K562 (cell line): ENCODE data around the gene TTC39C. TPM values are rescaled to one million over a fixed set of nuclear protein-coding genes. Genes with fewer than 3 reads are reported as not detected.

Experiments
- FOXA1 ChIP-seq: fragments of 450-650 bp; IDR thresholded peaks from 2 replicates; pipeline ENCODE4 v1.6.1; 2016; ENCODE audit warnings: mild to moderate bottlenecking, borderline replicate concordance
- polyA plus RNA-seq, 8 experiments: library from polyadenylated mRNA; depleted of rRNA in 4 of 8; stranded (reverse) in 5 of 8; unstranded in 3 of 8; fragments of >200 nt; fragmentation: Nextera tagmentation in 2 of 8; fragmentation: Illumina TruSeq in 1 of 8; extraction: Ambion mirVana in 2 of 8; extraction: Trizol in 1 of 8; gene quantifications; 2 replicates each; pipeline versions ENCODE4 v1.2.1 to v1.2.3, GENCODE V29; 2011 to 2014; ENCODE audit warnings: inconsistent platforms in 1 of 8, missing spikeins in 1 of 8
- small RNA-seq: library from RNA; depleted of rRNA; stranded (forward); fragments of <200 nt; gene quantifications from one replicate; pipeline ENCODE3, GENCODE V24; 2014
- total RNA-seq, 7 experiments: library from RNA; depleted of rRNA in 6 of 7; stranded (reverse); fragments of >200 nt in 6 of 7; fragmentation: Illumina TruSeq in 2 of 7; extraction: Trizol in 2 of 7; gene quantifications; 2 replicates each; pipeline versions ENCODE4 v1.2.1 to v1.2.3, GENCODE V29; 2011 to 2021; ENCODE audit warnings: low replicate concordance in 1 of 7
- TF ChIP-seq, protein P1 (sequence below): fragments of 450-650 bp; formaldehyde crosslinking; IDR thresholded peaks from 2 replicates; pipeline ENCODE4 v1.4.0; 2020; ENCODE audit warnings: mild to moderate bottlenecking
- TF ChIP-seq, protein P2 (sequence below): sonication (generic); formaldehyde crosslinking; IDR thresholded peaks from 2 replicates; pipeline ENCODE4 v1.8.1; 2023; ENCODE audit warnings: mild to moderate bottlenecking, missing genetic modification reagents
- TF ChIP-seq, protein P3 (sequence below): sonication (generic); formaldehyde crosslinking; IDR thresholded peaks from 2 replicates; pipeline ENCODE4 v1.8.0; 2023; ENCODE audit warnings: mild to moderate bottlenecking, missing genetic modification reagents

The TTC39C gene
- total and polyA plus RNA-seq, 9 of the 15 experiments (the other 6 are each of a cell fraction or from before 2014, with no cell fraction given), result 0.01 to 0.58 (median 0.18) TPM; not detected in 5

DNA sequence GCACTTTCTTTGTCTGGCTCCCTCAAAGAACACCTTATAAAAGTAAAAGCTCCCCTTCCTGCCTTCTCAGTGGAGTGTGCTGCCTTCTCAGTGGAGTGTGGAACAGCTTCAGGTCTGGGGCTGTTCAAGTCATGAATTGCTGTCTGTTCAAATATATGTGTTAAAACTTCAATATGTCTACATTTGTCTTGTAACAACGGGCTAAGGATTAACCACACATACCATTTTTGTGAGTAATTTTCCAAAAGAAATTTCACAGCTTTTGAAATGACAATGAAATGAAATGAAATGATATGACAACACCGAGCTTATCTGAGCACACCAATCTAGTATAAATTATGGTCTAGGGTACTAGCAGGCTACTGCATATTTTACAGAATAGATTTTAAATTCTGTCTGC is 167.3 kb downstream of the TTC39C start (continued):
- TF ChIP-seq, protein P1, sequence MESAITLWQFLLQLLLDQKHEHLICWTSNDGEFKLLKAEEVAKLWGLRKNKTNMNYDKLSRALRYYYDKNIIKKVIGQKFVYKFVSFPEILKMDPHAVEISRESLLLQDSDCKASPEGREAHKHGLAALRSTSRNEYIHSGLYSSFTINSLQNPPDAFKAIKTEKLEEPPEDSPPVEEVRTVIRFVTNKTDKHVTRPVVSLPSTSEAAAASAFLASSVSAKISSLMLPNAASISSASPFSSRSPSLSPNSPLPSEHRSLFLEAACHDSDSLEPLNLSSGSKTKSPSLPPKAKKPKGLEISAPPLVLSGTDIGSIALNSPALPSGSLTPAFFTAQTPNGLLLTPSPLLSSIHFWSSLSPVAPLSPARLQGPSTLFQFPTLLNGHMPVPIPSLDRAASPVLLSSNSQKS (CRISPR knock-in tag), result no peak
- TF ChIP-seq, protein P2, sequence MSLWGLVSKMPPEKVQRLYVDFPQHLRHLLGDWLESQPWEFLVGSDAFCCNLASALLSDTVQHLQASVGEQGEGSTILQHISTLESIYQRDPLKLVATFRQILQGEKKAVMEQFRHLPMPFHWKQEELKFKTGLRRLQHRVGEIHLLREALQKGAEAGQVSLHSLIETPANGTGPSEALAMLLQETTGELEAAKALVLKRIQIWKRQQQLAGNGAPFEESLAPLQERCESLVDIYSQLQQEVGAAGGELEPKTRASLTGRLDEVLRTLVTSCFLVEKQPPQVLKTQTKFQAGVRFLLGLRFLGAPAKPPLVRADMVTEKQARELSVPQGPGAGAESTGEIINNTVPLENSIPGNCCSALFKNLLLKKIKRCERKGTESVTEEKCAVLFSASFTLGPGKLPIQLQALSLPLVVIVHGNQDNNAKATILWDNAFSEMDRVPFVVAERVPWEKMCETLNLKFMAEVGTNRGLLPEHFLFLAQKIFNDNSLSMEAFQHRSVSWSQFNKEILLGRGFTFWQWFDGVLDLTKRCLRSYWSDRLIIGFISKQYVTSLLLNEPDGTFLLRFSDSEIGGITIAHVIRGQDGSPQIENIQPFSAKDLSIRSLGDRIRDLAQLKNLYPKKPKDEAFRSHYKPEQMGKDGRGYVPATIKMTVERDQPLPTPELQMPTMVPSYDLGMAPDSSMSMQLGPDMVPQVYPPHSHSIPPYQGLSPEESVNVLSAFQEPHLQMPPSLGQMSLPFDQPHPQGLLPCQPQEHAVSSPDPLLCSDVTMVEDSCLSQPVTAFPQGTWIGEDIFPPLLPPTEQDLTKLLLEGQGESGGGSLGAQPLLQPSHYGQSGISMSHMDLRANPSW (CRISPR knock-in tag), result no peak
- TF ChIP-seq FOXA1, result no peak
- TF ChIP-seq, protein P3, sequence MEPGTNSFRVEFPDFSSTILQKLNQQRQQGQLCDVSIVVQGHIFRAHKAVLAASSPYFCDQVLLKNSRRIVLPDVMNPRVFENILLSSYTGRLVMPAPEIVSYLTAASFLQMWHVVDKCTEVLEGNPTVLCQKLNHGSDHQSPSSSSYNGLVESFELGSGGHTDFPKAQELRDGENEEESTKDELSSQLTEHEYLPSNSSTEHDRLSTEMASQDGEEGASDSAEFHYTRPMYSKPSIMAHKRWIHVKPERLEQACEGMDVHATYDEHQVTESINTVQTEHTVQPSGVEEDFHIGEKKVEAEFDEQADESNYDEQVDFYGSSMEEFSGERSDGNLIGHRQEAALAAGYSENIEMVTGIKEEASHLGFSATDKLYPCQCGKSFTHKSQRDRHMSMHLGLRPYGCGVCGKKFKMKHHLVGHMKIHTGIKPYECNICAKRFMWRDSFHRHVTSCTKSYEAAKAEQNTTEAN, result no peak

Small RNA genes within 50 kb of the gene (small RNA-seq; reads per million reads assigned to genes)
- gene RF00017 (not detected), gene RNA5SP452 (14.3 reads per million, percentile 96 among the genes with 10 or more reads in this experiment), gene RNU5A-6P (1.4 reads per million, percentile 71 among the genes with 10 or more reads in this experiment)

Other genes with a start within 250 kb of the TTC39C start
- not detected in 2 replicates for gene CABYR, start 124.3 kb downstream of the TTC39C start, total RNA-seq (2014; rRNA removed)
- not detected in 2 replicates for gene CABYR, start 124.3 kb downstream of the TTC39C start, total RNA-seq (2014; rRNA removed; fragmentation: Illumina TruSeq; extraction: Trizol)
- not detected in 2 replicates for gene CABYR, start 124.3 kb downstream of the TTC39C start, total RNA-seq (2015; rRNA removed; fragmentation: Illumina TruSeq; extraction: Trizol)
- gene CABYR, start 124.3 kb downstream of the TTC39C start, total RNA-seq (2021), result not detected in 2 replicates
- gene CABYR, start 124.3 kb downstream of the TTC39C start, polyA plus RNA-seq (2011; rRNA removed), result not detected in 2 replicates
- gene CABYR, start 124.3 kb downstream of the TTC39C start, polyA plus RNA-seq (2014; fragmentation: Illumina TruSeq; extraction: Trizol), result not detected in 2 replicates
- not detected for gene CABYR, start 124.3 kb downstream of the TTC39C start, polyA plus RNA-seq (2014; fragmentation: Nextera tagmentation; extraction: Ambion mirVana)
- not detected in 2 replicates for gene CABYR, start 124.3 kb downstream of the TTC39C start, polyA plus RNA-seq (2014; rRNA removed)